Fibroblast of lung (primary cell): Measurements from ENCODE around the gene MYLK.

Source experiments
- EZH2 ChIP-seq: IDR thresholded peaks from 2 replicates; pipeline ENCODE4 v1.5.1; 2012; ENCODE audit warnings: low read length, control low read depth, mild to moderate bottlenecking; ENCODE audit errors: missing control alignments
- TF ChIP-seq, protein P1 (sequence below), 2 donors: IDR thresholded peaks in 1 of 2; conservative IDR thresholded peaks in 1 of 2; 1 replicate in 1 of 2; 2 replicates in 1 of 2; pipeline ENCODE4 v1.5.1; 2011 to 2012; ENCODE audit warnings: low read length in 2 of 2, control low read depth in 1 of 2, inconsistent platforms in 1 of 2, low read depth in 1 of 2, mild to moderate bottlenecking in 1 of 2

DNA sequence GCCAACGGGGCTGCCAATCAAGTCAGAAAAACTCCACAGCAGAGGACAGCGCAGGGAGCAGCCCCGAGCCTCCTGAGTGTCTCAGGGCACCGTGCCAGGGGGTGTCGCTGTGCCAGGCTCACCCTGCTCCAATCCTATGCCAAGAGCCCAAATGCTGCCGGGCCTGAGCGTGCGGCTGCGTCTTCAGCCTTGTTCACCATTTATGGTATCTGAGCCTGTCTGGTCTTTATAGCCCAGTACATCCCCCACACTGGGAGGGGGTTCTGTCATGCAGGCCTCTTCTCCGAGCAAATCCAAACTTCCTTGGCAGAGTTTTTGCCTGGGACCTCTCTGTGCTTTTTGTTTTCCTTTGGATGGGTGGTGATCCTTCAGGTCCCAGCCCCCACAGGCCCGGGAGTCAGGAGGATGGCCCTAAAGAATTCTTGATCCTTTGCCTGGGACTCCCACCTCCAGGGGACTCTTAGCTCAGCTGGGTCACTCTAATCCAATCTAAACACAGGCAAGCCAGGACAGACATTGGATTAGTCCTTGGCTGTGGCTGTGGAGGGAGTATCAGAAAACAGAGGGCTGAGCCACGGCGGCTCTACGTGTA, 164.2 kb downstream of the MYLK start:
- TF ChIP-seq, protein P1, sequence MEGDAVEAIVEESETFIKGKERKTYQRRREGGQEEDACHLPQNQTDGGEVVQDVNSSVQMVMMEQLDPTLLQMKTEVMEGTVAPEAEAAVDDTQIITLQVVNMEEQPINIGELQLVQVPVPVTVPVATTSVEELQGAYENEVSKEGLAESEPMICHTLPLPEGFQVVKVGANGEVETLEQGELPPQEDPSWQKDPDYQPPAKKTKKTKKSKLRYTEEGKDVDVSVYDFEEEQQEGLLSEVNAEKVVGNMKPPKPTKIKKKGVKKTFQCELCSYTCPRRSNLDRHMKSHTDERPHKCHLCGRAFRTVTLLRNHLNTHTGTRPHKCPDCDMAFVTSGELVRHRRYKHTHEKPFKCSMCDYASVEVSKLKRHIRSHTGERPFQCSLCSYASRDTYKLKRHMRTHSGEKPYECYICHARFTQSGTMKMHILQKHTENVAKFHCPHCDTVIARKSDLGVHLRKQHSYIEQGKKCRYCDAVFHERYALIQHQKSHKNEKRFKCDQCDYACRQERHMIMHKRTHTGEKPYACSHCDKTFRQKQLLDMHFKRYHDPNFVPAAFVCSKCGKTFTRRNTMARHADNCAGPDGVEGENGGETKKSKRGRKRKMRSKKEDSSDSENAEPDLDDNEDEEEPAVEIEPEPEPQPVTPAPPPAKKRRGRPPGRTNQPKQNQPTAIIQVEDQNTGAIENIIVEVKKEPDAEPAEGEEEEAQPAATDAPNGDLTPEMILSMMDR (conservative IDR thresholded peaks at IDR 0.05 in 1 of 2, IDR thresholded peaks at IDR 0.05 in 1 of 2; ENCODE audit: low read depth in 1 of 2, low read length in 2 of 2): no peak
- TF ChIP-seq EZH2: no peak
